Parathyroid adenoma (tissue), 2 donors: ENCODE data around the gene POMC.

Source experiments
- H2AFZ ChIP-seq: fragments of 300-600 bp; sonication (generic); one replicate; pipeline ENCODE4 v1.7.0; 2017; ENCODE audit warnings: antibody characterized with exemption, mild to moderate bottlenecking
- H3K27ac ChIP-seq: fragments of 300-600 bp; sonication (generic); one replicate; pipeline ENCODE4 v1.7.0; 2017
- H3K27me3 ChIP-seq: fragments of 300-600 bp; sonication (generic); one replicate; pipeline ENCODE4 v1.7.0; 2017; ENCODE audit warnings: low read length; ENCODE audit not compliant: control insufficient read depth, insufficient read depth
- H3K36me3 ChIP-seq: fragments of 300-600 bp; sonication (generic); one replicate; pipeline ENCODE4 v1.7.0; 2017; ENCODE audit warnings: low read length; ENCODE audit not compliant: control insufficient read depth, insufficient read depth
- H3K4me1 ChIP-seq: fragments of 300-600 bp; sonication (generic); one replicate; pipeline ENCODE4 v1.7.0; 2017; ENCODE audit warnings: control low read depth
- H3K4me2 ChIP-seq: fragments of 300-600 bp; sonication (generic); one replicate; pipeline ENCODE4 v1.7.0; 2017; ENCODE audit warnings: low read length
- H3K4me3 ChIP-seq: fragments of 300-600 bp; sonication (generic); one replicate; pipeline ENCODE4 v1.7.0; 2017; ENCODE audit warnings: low read depth, low read length
- H3K79me2 ChIP-seq: fragments of 300-600 bp; sonication (generic); one replicate; pipeline ENCODE4 v1.7.0; 2017; ENCODE audit warnings: control low read depth
- H3K9ac ChIP-seq: fragments of 300-600 bp; sonication (generic); one replicate; pipeline ENCODE4 v1.7.0; 2017; ENCODE audit warnings: mild to moderate bottlenecking
- H3K9me3 ChIP-seq: fragments of 300-600 bp; sonication (generic); one replicate; pipeline ENCODE4 v1.7.0; 2017; ENCODE audit warnings: low read length; ENCODE audit not compliant: control insufficient read depth
- CTCF ChIP-seq: fragments of 300-600 bp; sonication (generic); IDR thresholded peaks from one replicate; pipeline ENCODE4 v1.7.0; 2017; ENCODE audit warnings: antibody characterized with exemption, mild to moderate bottlenecking
- donor health status: primary hyperparathyroidism.

Gene POMC

GRCh38 chr2:25116956-25117355 lies 51.4 kb downstream of the POMC start:
- Histone ChIP-seq H3K4me3 (no peak overlapping the region), H3K4me1 (no peaks in the 10 kb centered on the region), H3K36me3 (no peaks in the 10 kb centered on the region), H3K27ac (no peak overlapping the region), H3K9ac (no peak overlapping the region), H3K27me3 (no peaks in the 10 kb centered on the region), H3K79me2 (no peaks in the 10 kb centered on the region), H3K9me3 (no peaks in the 10 kb centered on the region), H2AFZ (no peak overlapping the region), H3K4me2 (no peak overlapping the region)
- no peak for TF ChIP-seq CTCF

GRCh38 chr2:25115902-25116301 lies 52.5 kb downstream of the POMC start:
- H3K27ac ChIP-seq, result no peak overlapping the region
- no peak for TF ChIP-seq CTCF

GRCh38 chr2:25115249-25115883 lies 53.0 kb downstream of the POMC start:
- H3K79me2 ChIP-seq, result no peaks in the 10 kb centered on the region
- no peak overlapping the region for H3K4me2 ChIP-seq
- H2AFZ ChIP-seq, result no peak overlapping the region

More at GRCh38 chr2:25115902-25116301, 52.5 kb downstream of the POMC start:
- H3K4me1 ChIP-seq, result no peaks in the 10 kb centered on the region
- H3K9ac ChIP-seq, result no peak overlapping the region
- H2AFZ ChIP-seq, result no peak overlapping the region
- H3K9me3 ChIP-seq, result no peaks in the 10 kb centered on the region
- no peak overlapping the region for H3K4me3 ChIP-seq
- H3K4me2 ChIP-seq, result no peak overlapping the region
- no peaks in the 10 kb centered on the region for H3K79me2 ChIP-seq
- no peaks in the 10 kb centered on the region for H3K27me3 ChIP-seq
- no peaks in the 10 kb centered on the region for H3K36me3 ChIP-seq

GRCh38 chr2:25112113-25112512 lies 56.3 kb downstream of the POMC start:
- Histone ChIP-seq H2AFZ (no peak overlapping the region), H3K4me2 (no peak overlapping the region), H3K9me3 (no peaks in the 10 kb centered on the region), H3K36me3 (no peaks in the 10 kb centered on the region), H3K4me1 (no peaks in the 10 kb centered on the region), H3K27ac (no peak overlapping the region), H3K79me2 (no peaks in the 10 kb centered on the region), H3K9ac (no peak overlapping the region), H3K4me3 (no peak overlapping the region), H3K27me3 (no peaks in the 10 kb centered on the region)
- no peak for TF ChIP-seq CTCF

More at GRCh38 chr2:25115249-25115883, 53.0 kb downstream of the POMC start:
- no peak overlapping the region for H3K9ac ChIP-seq
- no peak overlapping the region for H3K4me3 ChIP-seq
- H3K27ac ChIP-seq, result no peak overlapping the region
- no peaks in the 10 kb centered on the region for H3K4me1 ChIP-seq
- TF ChIP-seq CTCF, result no peak
- no peaks in the 10 kb centered on the region for H3K36me3 ChIP-seq
- no peaks in the 10 kb centered on the region for H3K27me3 ChIP-seq
- no peaks in the 10 kb centered on the region for H3K9me3 ChIP-seq
